IMR-90 (cell line): ENCODE results near the gene DCTN5.

Source experiments
- SMC3 ChIP-seq: fragments of 150-350 bp; IDR thresholded peaks from 2 replicates; pipeline ENCODE4 v1.6.1; 2016; ENCODE audit warnings: low read depth, mild to moderate bottlenecking, antibody characterized with exemption, low read length, moderate library complexity
- TF ChIP-seq, protein P1 (sequence below): conservative IDR thresholded peaks from 2 replicates; pipeline ENCODE4 v1.5.1; 2012; ENCODE audit warnings: mild to moderate bottlenecking, low read depth, low read length, improper control_type of control experiment

DNA sequence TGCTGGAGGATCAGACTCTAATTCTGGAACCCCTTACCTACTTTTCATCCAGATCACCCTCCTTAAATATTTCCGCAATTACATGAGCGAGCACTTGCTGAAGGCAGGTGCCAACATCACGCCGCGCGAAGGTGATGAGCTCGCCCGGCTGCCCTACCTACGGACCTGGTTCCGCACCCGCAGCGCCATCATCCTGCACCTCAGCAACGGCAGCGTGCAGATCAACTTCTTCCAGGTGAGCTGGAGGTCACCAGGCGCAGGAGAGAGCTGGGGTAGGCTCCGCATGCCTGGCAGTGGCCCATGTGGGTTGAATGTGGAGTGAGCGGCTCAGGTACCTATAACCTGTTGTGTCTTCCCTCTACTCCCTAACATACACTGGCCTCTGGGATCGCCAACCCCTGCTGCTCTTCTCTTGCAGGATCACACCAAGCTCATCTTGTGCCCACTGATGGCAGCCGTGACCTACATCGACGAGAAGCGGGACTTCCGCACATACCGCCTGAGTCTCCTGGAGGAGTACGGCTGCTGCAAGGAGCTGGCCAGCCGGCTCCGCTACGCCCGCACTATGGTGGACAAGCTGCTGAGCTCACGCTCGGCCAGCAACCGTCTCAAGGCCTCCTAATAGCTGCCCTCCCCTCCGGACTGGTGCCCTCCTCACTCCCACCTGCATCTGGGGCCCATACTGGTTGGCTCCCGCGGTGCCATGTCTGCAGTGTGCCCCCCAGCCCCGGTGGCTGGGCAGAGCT, 48.3 kb downstream of the DCTN5 start:
- TF ChIP-seq, protein P1, sequence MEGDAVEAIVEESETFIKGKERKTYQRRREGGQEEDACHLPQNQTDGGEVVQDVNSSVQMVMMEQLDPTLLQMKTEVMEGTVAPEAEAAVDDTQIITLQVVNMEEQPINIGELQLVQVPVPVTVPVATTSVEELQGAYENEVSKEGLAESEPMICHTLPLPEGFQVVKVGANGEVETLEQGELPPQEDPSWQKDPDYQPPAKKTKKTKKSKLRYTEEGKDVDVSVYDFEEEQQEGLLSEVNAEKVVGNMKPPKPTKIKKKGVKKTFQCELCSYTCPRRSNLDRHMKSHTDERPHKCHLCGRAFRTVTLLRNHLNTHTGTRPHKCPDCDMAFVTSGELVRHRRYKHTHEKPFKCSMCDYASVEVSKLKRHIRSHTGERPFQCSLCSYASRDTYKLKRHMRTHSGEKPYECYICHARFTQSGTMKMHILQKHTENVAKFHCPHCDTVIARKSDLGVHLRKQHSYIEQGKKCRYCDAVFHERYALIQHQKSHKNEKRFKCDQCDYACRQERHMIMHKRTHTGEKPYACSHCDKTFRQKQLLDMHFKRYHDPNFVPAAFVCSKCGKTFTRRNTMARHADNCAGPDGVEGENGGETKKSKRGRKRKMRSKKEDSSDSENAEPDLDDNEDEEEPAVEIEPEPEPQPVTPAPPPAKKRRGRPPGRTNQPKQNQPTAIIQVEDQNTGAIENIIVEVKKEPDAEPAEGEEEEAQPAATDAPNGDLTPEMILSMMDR, result no peak
- TF ChIP-seq SMC3, result no peak
